Psoas muscle (tissue), 8 donors: ENCODE measurements around the gene PLEKHA6. TPM values are rescaled to one million over a fixed set of nuclear protein-coding genes. Genes with fewer than 3 reads are reported as not detected.
A peak's percentile ranks its signal among the peaks of the same experiment; 100 is the strongest.
"Not testable (repeated sequence)": the region's sequence is repeated elsewhere in the genome, so short reads cannot be mapped to it uniquely, and the experiment has no call there.

Experiments used
- ATAC-seq, 4 donors: fragments of 200-7000 bp; cut with Tn5 transposase; one replicate each; pipeline ENCODE4 v1.9.1; 2020; ENCODE audit warnings: moderate library complexity in 3 of 4, mild to moderate bottlenecking in 2 of 4
- DNase-seq, 2 donors: peaks; one replicate each; pipeline ENCODE4 v3.0.0-alpha.2; 2020
- H3K27ac ChIP-seq: fragments of 200-600 bp; one replicate; pipeline ENCODE4 v1.8.0; 2022
- H3K27me3 ChIP-seq, 3 donors: fragments of 200-600 bp in 1 of 3; one replicate each; pipeline versions ENCODE4 v1.6.1 to v1.8.0; 2013 to 2022; ENCODE audit warnings: low read length in 2 of 3, mild to moderate bottlenecking in 2 of 3, moderate library complexity in 1 of 3; ENCODE audit not compliant: insufficient read depth in 3 of 3
- H3K36me3 ChIP-seq, 2 donors: fragments of 200-600 bp in 1 of 2; one replicate each; pipeline versions ENCODE4 v1.6.1 to v1.8.0; 2013 to 2022; ENCODE audit warnings: low read depth in 1 of 2, mild to moderate bottlenecking in 1 of 2, moderate library complexity in 1 of 2; ENCODE audit not compliant: insufficient read depth in 1 of 2
- H3K4me1 ChIP-seq: fragments of 200-600 bp; one replicate; pipeline ENCODE4 v1.8.0; 2022
- H3K4me3 ChIP-seq: fragments of 200-600 bp; one replicate; pipeline ENCODE4 v1.8.0; 2022; ENCODE audit warnings: mild to moderate bottlenecking
- H3K9me3 ChIP-seq: fragments of 200-600 bp; one replicate; pipeline ENCODE4 v1.8.0; 2022
- WGBS, 3 donors: extraction: QIAGEN DNeasy Blood & Tissue Kit; methylation state at CpG; one replicate each; pipeline versions ENCODE4 v1.1.6 to v1.1.7; 2013; 5-methylcytosine and 5-hydroxymethylcytosine counted together
- intact Hi-C, 2 donors: fragments of 100-400 bp; cut with DNase I; formaldehyde crosslinking; loops; one replicate each; pipeline versions ENCODE4 v1.11.0 to v1.14.2; 2022
- polyA plus RNA-seq, 3 donors: library from polyadenylated mRNA; stranded (reverse); fragments of 200-250 nt; gene quantifications; one replicate each; pipeline ENCODE4 v1.2.3, GENCODE V29; 2013
- total RNA-seq, 4 donors: library from RNA; stranded (reverse); fragmentation: NEBNext Ultra II Directional in 2 of 4; extraction: Animal tissue kit (Norgen Biotek cat#: 25700) in 2 of 4; gene quantifications; one replicate each; pipeline versions ENCODE4 v1.2.1 to v1.2.4, GENCODE V29; 2021 to 2023
- TF ChIP-seq, protein P1 (sequence below): fragments of 200-600 bp; IDR thresholded peaks from one replicate; pipeline ENCODE4 v1.8.0; 2022; ENCODE audit warnings: antibody characterized with exemption
- donor health status: healthy with polysubstance abuse.
- donor health status: DM: no; HTN: no; CAD: no; lungs with moderate emphysema.
- donor health status: Bipolar disorder and iron deficiency.
- donor health status: healthy.
- donor health status: DM: yes; HTN: yes; CAD: no.
- donor health status: DM: no; HTN: no; CAD: no.
- donor health status: DM: no; HTN: no; CAD: no.
- donor health status: DM: yes; HTN: yes; CAD: no.

Gene PLEKHA6
- total and polyA plus RNA-seq, 7 donors = 0.92 to 7.1 (median 1.7) TPM

GRCh38 chr1:204241050-204241449, 118.7 kb downstream of the PLEKHA6 start:
- WGBS, 3 donors = 62 to 79% (median 71%) methylated on average over 2 of the region's 2 CpGs
- H3K36me3 ChIP-seq = no peaks in the 10 kb centered on the region

DNA sequence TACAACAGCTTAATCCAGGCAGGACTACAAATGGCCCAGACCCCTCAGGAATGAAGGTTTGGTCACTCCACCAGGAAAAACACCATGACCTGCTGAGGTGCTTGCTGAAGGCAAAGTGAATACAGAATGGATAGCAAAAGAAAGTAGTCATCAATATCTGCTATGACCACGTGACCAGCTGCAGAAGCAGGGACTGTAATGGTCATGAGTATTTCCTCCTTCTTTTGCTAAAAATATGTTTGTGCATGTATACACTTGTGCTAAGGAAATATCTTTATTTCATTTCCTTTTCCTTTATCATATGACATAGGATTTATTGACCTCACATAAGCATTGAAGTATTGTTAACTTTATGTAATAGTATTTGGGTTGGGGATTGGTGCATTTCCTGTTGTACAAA, 119.5 kb downstream of the PLEKHA6 start:
- Histone ChIP-seq H3K4me3 (no peak overlapping the region), H3K27ac (no peak overlapping the region), H3K9me3 (no peaks in the 10 kb centered on the region), H3K36me3 (no peaks in the 10 kb centered on the region), H3K27me3 (no peaks in the 10 kb centered on the region), H3K4me1 (no peaks in the 10 kb centered on the region)
- no peak for ATAC-seq
- WGBS, 3 donors = 72 to 85% (median 81%) methylated on average over 1 of the region's 1 CpG
- TF ChIP-seq, protein P1, sequence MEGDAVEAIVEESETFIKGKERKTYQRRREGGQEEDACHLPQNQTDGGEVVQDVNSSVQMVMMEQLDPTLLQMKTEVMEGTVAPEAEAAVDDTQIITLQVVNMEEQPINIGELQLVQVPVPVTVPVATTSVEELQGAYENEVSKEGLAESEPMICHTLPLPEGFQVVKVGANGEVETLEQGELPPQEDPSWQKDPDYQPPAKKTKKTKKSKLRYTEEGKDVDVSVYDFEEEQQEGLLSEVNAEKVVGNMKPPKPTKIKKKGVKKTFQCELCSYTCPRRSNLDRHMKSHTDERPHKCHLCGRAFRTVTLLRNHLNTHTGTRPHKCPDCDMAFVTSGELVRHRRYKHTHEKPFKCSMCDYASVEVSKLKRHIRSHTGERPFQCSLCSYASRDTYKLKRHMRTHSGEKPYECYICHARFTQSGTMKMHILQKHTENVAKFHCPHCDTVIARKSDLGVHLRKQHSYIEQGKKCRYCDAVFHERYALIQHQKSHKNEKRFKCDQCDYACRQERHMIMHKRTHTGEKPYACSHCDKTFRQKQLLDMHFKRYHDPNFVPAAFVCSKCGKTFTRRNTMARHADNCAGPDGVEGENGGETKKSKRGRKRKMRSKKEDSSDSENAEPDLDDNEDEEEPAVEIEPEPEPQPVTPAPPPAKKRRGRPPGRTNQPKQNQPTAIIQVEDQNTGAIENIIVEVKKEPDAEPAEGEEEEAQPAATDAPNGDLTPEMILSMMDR = no peak
- intact Hi-C loops = no loop called here
- no peak for DNase-seq

More at GRCh38 chr1:204241050-204241449, 118.7 kb downstream of the PLEKHA6 start:
- H3K4me1 ChIP-seq = no peaks in the 10 kb centered on the region
- intact Hi-C loops = no loop called here
- H3K9me3 ChIP-seq = no peaks in the 10 kb centered on the region
- ATAC-seq = no peak
- H3K27me3 ChIP-seq = no peaks in the 10 kb centered on the region
- DNase-seq = no peak
- TF ChIP-seq, protein P1 = no peak
- H3K4me3 ChIP-seq = no peak overlapping the region
- no peak overlapping the region for H3K27ac ChIP-seq

- H3K9me3 ChIP-seq, H3K4me1 ChIP-seq, H3K36me3 ChIP-seq, intact Hi-C loops, DNase-seq, H3K4me3 ChIP-seq, H3K27me3 ChIP-seq, H3K27ac ChIP-seq, ATAC-seq: not testable (repeated sequence)
- WGBS, 3 donors = 79 to 81% (median 81%) methylated on average over 3 of the region's 3 CpGs
Measured at GRCh38 chr1:204239401-204239800, 120.3 kb downstream of the PLEKHA6 start.

GRCh38 chr1:204238520-204238919, 121.2 kb downstream of the PLEKHA6 start:
- H3K27me3 ChIP-seq, H3K27ac ChIP-seq, H3K36me3 ChIP-seq, H3K9me3 ChIP-seq, H3K4me1 ChIP-seq, ATAC-seq, H3K4me3 ChIP-seq, intact Hi-C loops: not testable (repeated sequence)
- 80 to 89% (median 83%) methylated on average over 2 of the region's 2 CpGs for WGBS, 3 donors
- DNase-seq = peak in 1 of 2 donors; percentile 15

- H3K27ac ChIP-seq, H3K4me3 ChIP-seq, DNase-seq, ATAC-seq, H3K36me3 ChIP-seq, H3K4me1 ChIP-seq, H3K9me3 ChIP-seq, intact Hi-C loops, H3K27me3 ChIP-seq: not testable (repeated sequence)
- WGBS, 3 donors = 99 to 100% (median 100%) methylated on average over 1 of the region's 1 CpG
Measured at GRCh38 chr1:204237515-204237914, 122.2 kb downstream of the PLEKHA6 start.

DNA sequence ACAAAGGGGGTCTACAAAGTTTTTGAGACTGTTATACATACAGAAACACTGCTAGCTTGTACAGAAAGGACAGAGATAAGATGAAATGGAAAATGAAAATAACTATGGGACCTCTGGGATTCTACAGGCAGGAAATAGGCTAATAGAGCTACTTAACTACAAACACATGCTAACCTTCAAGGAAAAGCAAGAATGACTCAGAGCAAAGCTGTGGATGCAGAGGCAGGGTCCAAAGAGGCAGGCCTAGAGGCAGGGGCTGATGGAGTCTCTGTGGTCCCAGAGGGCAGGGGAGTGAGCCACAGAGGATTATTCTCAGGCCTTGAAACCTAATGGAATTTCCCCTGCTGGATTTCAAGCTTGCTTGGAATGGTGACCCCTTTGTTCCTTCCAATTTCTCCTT, 127.2 kb downstream of the PLEKHA6 start:
- H3K27ac ChIP-seq = no peak overlapping the region
- H3K9me3 ChIP-seq = no peaks in the 10 kb centered on the region
- H3K4me3 ChIP-seq = no peak overlapping the region
- no peaks in the 10 kb centered on the region for H3K4me1 ChIP-seq
- TF ChIP-seq, protein P1 = no peak
- no peaks in the 10 kb centered on the region for H3K27me3 ChIP-seq
- DNase-seq = no peak
- intact Hi-C loops = no loop called here
- no peak for ATAC-seq
- H3K36me3 ChIP-seq = no peaks in the 10 kb centered on the region
